Adipose tissue (tissue), 3 donors: Measurements from ENCODE around the gene LENG8. TPM values are rescaled to one million over a fixed set of nuclear protein-coding genes. Genes with fewer than 3 reads are reported as not detected.
"Not testable (repeated sequence)": the region's sequence is repeated elsewhere in the genome, so short reads cannot be mapped to it uniquely, and the experiment has no call there.

Source experiments
- H3K27ac ChIP-seq: one replicate; pipeline ENCODE4 v1.5.1; 2013; ENCODE audit warnings: low read depth, low read length
- WGBS, 3 donors: extraction: QIAGEN DNeasy Blood & Tissue Kit; methylation state at CpG; one replicate each; pipeline ENCODE4 v1.1.7; 2013; 5-methylcytosine and 5-hydroxymethylcytosine counted together
- polyA plus RNA-seq, 3 donors: library from polyadenylated mRNA; stranded (reverse); fragments of 200-250 nt; gene quantifications; one replicate each; pipeline ENCODE4 v1.2.3, GENCODE V29; 2013
- donor health status: healthy with polysubstance abuse.
- donor health status: Bipolar disorder and iron deficiency.
- donor health status: healthy.

LENG8 gene
- polyA plus RNA-seq, 3 donors, result 139 to 155 (median 151) TPM

- H3K27ac ChIP-seq, result no peak overlapping the region
- 67 to 88% (median 86%) methylated on average over 43 to 49 of the region's 49 CpGs for WGBS, 3 donors
Measured at GRCh38 chr19:54465426-54466109, 16.6 kb downstream of the LENG8 start.

- 94 to 97% (median 97%) methylated on average over 14 of the region's 14 CpGs for WGBS, 3 donors
Measured at GRCh38 chr19:54466110-54466480, 17.1 kb downstream of the LENG8 start.

GRCh38 chr19:54469496-54469934, 20.5 kb downstream of the LENG8 start:
- no peak overlapping the region for H3K27ac ChIP-seq
- 34 to 57% (median 55%) methylated on average over 8 of the region's 8 CpGs for WGBS, 3 donors

More at GRCh38 chr19:54466110-54466480, 17.1 kb downstream of the LENG8 start:
- not testable (repeated sequence) for H3K27ac ChIP-seq

- H3K27ac ChIP-seq, result no peak overlapping the region
- WGBS, 3 donors, result 66 to 78% (median 67%) methylated on average over 10 of the region's 10 CpGs
Measured at GRCh38 chr19:54470276-54470887, 21.4 kb downstream of the LENG8 start.

- 5 to 6% (median 6%) methylated on average over 53 to 60 of the region's 60 CpGs for WGBS, 3 donors
- peak overlapping the region; percentile 39 for H3K27ac ChIP-seq
Measured at GRCh38 chr19:54470991-54471782, 22.2 kb downstream of the LENG8 start.

GRCh38 chr19:54473071-54473891, 24.3 kb downstream of the LENG8 start, which contains the start of gene CDC42EP5:
TSS of gene CDC42EP5 (minus strand) at chr19:54473296. CDS start at chr19:54465547, 7,749 bp downstream.
- no peak within 1 kb of the TSS for H3K27ac ChIP-seq
- 6 to 16% (median 9%) methylated on average over 14 of the region's 14 CpGs for WGBS, 3 donors

- WGBS, 3 donors, result 77 to 78% (median 77%) methylated on average over 6 of the region's 6 CpGs
- H3K27ac ChIP-seq, result no peak overlapping the region
Measured at GRCh38 chr19:54473892-54474372, 24.9 kb downstream of the LENG8 start.

GRCh38 chr19:54475706-54476105, 26.7 kb downstream of the LENG8 start:
- no peak overlapping the region for H3K27ac ChIP-seq
- WGBS, 3 donors, result 84 to 88% (median 86%) methylated on average over 11 of the region's 11 CpGs

GRCh38 chr19:54477650-54478049, 28.7 kb downstream of the LENG8 start:
- no peak overlapping the region for H3K27ac ChIP-seq
- WGBS, 3 donors, result 60 to 70% (median 67%) methylated on average over 3 of the region's 3 CpGs

GRCh38 chr19:54478677-54479266, 29.8 kb downstream of the LENG8 start:
- WGBS, 3 donors, result 16 to 19% (median 18%) methylated on average over 10 of the region's 10 CpGs
- H3K27ac ChIP-seq, result no peak overlapping the region

GRCh38 chr19:54480051-54480450, 31.1 kb downstream of the LENG8 start:
- WGBS, 3 donors, result 53 to 71% (median 56%) methylated on average over 2 of the region's 2 CpGs
- H3K27ac ChIP-seq, result no peak overlapping the region

GRCh38 chr19:54481326-54481930, 32.4 kb downstream of the LENG8 start:
- WGBS, 3 donors, result 10 to 12% (median 11%) methylated on average over 16 of the region's 16 CpGs
- no peak overlapping the region for H3K27ac ChIP-seq

GRCh38 chr19:54482889-54483288, 33.9 kb downstream of the LENG8 start:
- no peak overlapping the region for H3K27ac ChIP-seq
- 40 to 77% (median 57%) methylated on average over 3 of the region's 3 CpGs for whole genome bisulfite sequencing, 3 donors

- no peak overlapping the region for H3K27ac ChIP-seq
- 73 to 80% (median 77%) methylated on average over 10 of the region's 10 CpGs for WGBS, 3 donors
Measured at GRCh38 chr19:54484451-54484850, 35.5 kb downstream of the LENG8 start.

GRCh38 chr19:54485851-54486250, 36.9 kb downstream of the LENG8 start:
- 26 to 58% (median 47%) methylated on average over 2 to 5 of the region's 5 CpGs for WGBS, 3 donors
- H3K27ac ChIP-seq, result no peak overlapping the region

GRCh38 chr19:54489341-54489740, 40.3 kb downstream of the LENG8 start:
- 65 to 78% (median 67%) methylated on average over 7 of the region's 7 CpGs for WGBS, 3 donors
- no peak overlapping the region for H3K27ac ChIP-seq

GRCh38 chr19:54489766-54490165, 40.8 kb downstream of the LENG8 start:
- 53 to 72% (median 66%) methylated on average over 9 of the region's 9 CpGs for WGBS, 3 donors
- no peak overlapping the region for H3K27ac ChIP-seq
